Neutrophil (primary cell): ENCODE data around the gene PTPRE.
A peak's percentile ranks its signal among the peaks of the same experiment; 100 is the strongest.

ENCODE experiments used
- H3K27ac ChIP-seq: fragments of 200-600 bp; sonication (generic); 2 replicates; pipeline ENCODE4 v1.5.1; 2016; ENCODE audit warnings: mild to moderate bottlenecking, moderate library complexity
- H3K27me3 ChIP-seq: fragments of 200-600 bp; sonication (generic); 2 replicates; pipeline ENCODE4 v1.6.0; 2016; ENCODE audit warnings: mild to moderate bottlenecking
- H3K36me3 ChIP-seq: fragments of 200-600 bp; sonication (generic); 2 replicates; pipeline ENCODE4 v1.5.1; 2017
- H3K4me1 ChIP-seq, 2 experiments: fragments of 200-600 bp in 1 of 2; sonication (generic) in 1 of 2; 1 replicate in 1 of 2; 2 replicates in 1 of 2; pipeline versions ENCODE4 v1.5.1 to v1.6.1; 2013 to 2016; ENCODE audit warnings: low read depth in 1 of 2, low read length in 1 of 2, mild to moderate bottlenecking in 1 of 2, moderate library complexity in 1 of 2; ENCODE audit not compliant: control insufficient read depth in 1 of 2, insufficient read depth in 1 of 2
- H3K4me3 ChIP-seq, 2 experiments: fragments of 200-600 bp in 1 of 2; sonication (generic) in 1 of 2; 1 replicate in 1 of 2; 2 replicates in 1 of 2; pipeline ENCODE4 v1.5.1; 2013 to 2016; ENCODE audit warnings: low read depth in 1 of 2, low read length in 1 of 2, mild to moderate bottlenecking in 1 of 2, moderate library complexity in 1 of 2
- H3K9me3 ChIP-seq: fragments of 200-600 bp; sonication (generic); 2 replicates; pipeline ENCODE4 v1.5.1; 2016
- CTCF ChIP-seq: fragments of 200-600 bp; sonication (generic); IDR thresholded peaks from 2 replicates; pipeline ENCODE4 v1.5.1; 2016; ENCODE audit warnings: antibody characterized with exemption

PTPRE gene

GRCh38 chr10:128036011-128036615 lies 129.2 kb downstream of the PTPRE start:
- Histone ChIP-seq H3K27me3 (no peaks in the 10 kb centered on the region), H3K9me3 (no peaks in the 10 kb centered on the region), H3K4me1 (peaks cover 0 to 6% of the 10 kb centered on the region in 2 experiments), H3K4me3 (no peak overlapping the region), H3K36me3 (no peaks in the 10 kb centered on the region), H3K27ac (no peak overlapping the region)
- TF ChIP-seq CTCF: no peak

- no peak for TF ChIP-seq CTCF
- peaks cover 0 to 8% of the 10 kb centered on the region in 2 experiments for H3K4me1 ChIP-seq
- H3K36me3 ChIP-seq: no peaks in the 10 kb centered on the region
- no peak overlapping the region for H3K27ac ChIP-seq
- H3K27me3 ChIP-seq: no peaks in the 10 kb centered on the region
- no peaks in the 10 kb centered on the region for H3K9me3 ChIP-seq
- H3K4me3 ChIP-seq: no peak overlapping the region
Observed at GRCh38 chr10:128036746-128037543, 130.0 kb downstream of the PTPRE start.

GRCh38 chr10:128040096-128040495 lies 133.2 kb downstream of the PTPRE start:
- Histone ChIP-seq H3K27ac (no peak overlapping the region), H3K9me3 (no peaks in the 10 kb centered on the region), H3K27me3 (no peaks in the 10 kb centered on the region), H3K36me3 (no peaks in the 10 kb centered on the region), H3K4me3 (no peak overlapping the region), H3K4me1 (peaks cover 3 to 24% of the 10 kb centered on the region in 2 experiments)
- no peak for TF ChIP-seq CTCF

- Histone ChIP-seq H3K9me3 (no peaks in the 10 kb centered on the region), H3K36me3 (no peaks in the 10 kb centered on the region), H3K27ac (no peak overlapping the region), H3K27me3 (no peaks in the 10 kb centered on the region), H3K4me1 (peaks cover 9 to 27% of the 10 kb centered on the region in 2 experiments), H3K4me3 (no peak overlapping the region)
- TF ChIP-seq CTCF: no peak
Observed at GRCh38 chr10:128040681-128041080, 133.8 kb downstream of the PTPRE start.

- H3K27me3 ChIP-seq: no peaks in the 10 kb centered on the region
Observed at GRCh38 chr10:128042131-128042610, 135.3 kb downstream of the PTPRE start.

More at GRCh38 chr10:128042131-128042610, 135.3 kb downstream of the PTPRE start:
- peaks cover 24 to 38% of the 10 kb centered on the region in 2 experiments for H3K4me1 ChIP-seq
- H3K9me3 ChIP-seq: no peaks in the 10 kb centered on the region
- no peaks in the 10 kb centered on the region for H3K36me3 ChIP-seq
- H3K27ac ChIP-seq: peak overlapping the region; percentile 40
- no peak for TF ChIP-seq CTCF
- H3K4me3 ChIP-seq: no peak overlapping the region
